Stimulated activated CD8-positive, alpha-beta memory T cell treated with anti-CD3 and anti-CD28 coated beads, Interleukin-4, amount 100 ng/mL, for 24 hours (primary cell): ENCODE results near the gene TRABD2B.

ENCODE experiments used
- DNase-seq: peaks from one replicate; pipeline ENCODE4 v3.0.0-alpha.2; 2020; ENCODE audit warnings: low read depth

Gene TRABD2B

GRCh38 chr1:47774986-47775834 lies 222.0 kb downstream of the TRABD2B start:
- DNase-seq: no peak

GRCh38 chr1:47772960-47773682 lies 224.1 kb downstream of the TRABD2B start:
- no peak for DNase-seq

GRCh38 chr1:47772281-47772680 lies 224.9 kb downstream of the TRABD2B start:
- DNase-seq: no peak

- DNase-seq: no peak
Observed at GRCh38 chr1:47771751-47772150, 225.4 kb downstream of the TRABD2B start.

GRCh38 chr1:47769983-47770382 lies 227.2 kb downstream of the TRABD2B start:
- DNase-seq: no peak

GRCh38 chr1:47769295-47769694 lies 227.9 kb downstream of the TRABD2B start:
- no peak for DNase-seq

- no peak for DNase-seq
Observed at GRCh38 chr1:47767741-47768100, 229.5 kb downstream of the TRABD2B start.

GRCh38 chr1:47766832-47767740 lies 230.1 kb downstream of the TRABD2B start:
- no peak for DNase-seq

- no peak for DNase-seq
Observed at GRCh38 chr1:47765742-47766485, 231.3 kb downstream of the TRABD2B start.

GRCh38 chr1:47765236-47765635 lies 231.9 kb downstream of the TRABD2B start:
- no peak for DNase-seq

- no peak for DNase-seq
Observed at GRCh38 chr1:47764461-47765046, 232.6 kb downstream of the TRABD2B start.

GRCh38 chr1:47763591-47764171 lies 233.5 kb downstream of the TRABD2B start:
- no peak for DNase-seq

- DNase-seq: no peak
Observed at GRCh38 chr1:47761974-47762373, 235.2 kb downstream of the TRABD2B start.

GRCh38 chr1:47761201-47761930 lies 235.8 kb downstream of the TRABD2B start:
- DNase-seq: no peak

- no peak for DNase-seq
Observed at GRCh38 chr1:47759936-47760629, 237.1 kb downstream of the TRABD2B start.

- DNase-seq: no peak
Observed at GRCh38 chr1:47759251-47759935, 237.8 kb downstream of the TRABD2B start.

- no peak for DNase-seq
Observed at GRCh38 chr1:47758341-47759250, 238.6 kb downstream of the TRABD2B start.
